ENCODE results near the gene TMEM92.
"Not testable (repeated sequence)": the region's sequence is repeated elsewhere in the genome, so short reads cannot be mapped to it uniquely, and the experiment has no call there.

TMEM92 gene

GRCh38 chr17:50298018-50298417, 23.8 kb downstream of the TMEM92 start:
- ATAC-seq = peak; percentile 18; the same call in 2 of the 3 replicates
- TF ChIP-seq RARB (CRISPR knock-in tag; IDR thresholded peaks at IDR 0.05) (no peak), GLIS3 (CRISPR knock-in tag; IDR thresholded peaks at IDR 0.05) (no peak), TOX (CRISPR knock-in tag; IDR thresholded peaks at IDR 0.05; ENCODE audit: borderline replicate concordance) (no peak), ZNF70 (CRISPR knock-in tag; IDR thresholded peaks at IDR 0.05) (no peak), BACH2 (CRISPR knock-in tag; IDR thresholded peaks at IDR 0.05; ENCODE audit: borderline replicate concordance) (no peak), ZNF565 (CRISPR knock-in tag; conservative IDR thresholded peaks at IDR 0.05; ENCODE audit: low read depth) (no peak), ARNTL (CRISPR knock-in tag; IDR thresholded peaks at IDR 0.05; ENCODE audit: borderline replicate concordance, low read depth) (no peak), ISL1 (CRISPR knock-in tag; IDR thresholded peaks at IDR 0.05) (no peak), ZFP30 (CRISPR knock-in tag; IDR thresholded peaks at IDR 0.05) (no peak), CSDC2 (CRISPR knock-in tag; IDR thresholded peaks at IDR 0.05) (no peak), ESRRG (CRISPR knock-in tag; IDR thresholded peaks at IDR 0.05) (no peak), TCF4 (CRISPR knock-in tag; IDR thresholded peaks at IDR 0.05; ENCODE audit: borderline replicate concordance) (no peak), ZFP3 (CRISPR knock-in tag; IDR thresholded peaks at IDR 0.05) (no peak)

- no peak for TF ChIP-seq TSHZ2 (CRISPR knock-in tag; IDR thresholded peaks at IDR 0.05)
- TF ChIP-seq OSR1 (CRISPR knock-in tag; IDR thresholded peaks at IDR 0.05) = no peak
- TF ChIP-seq ARNTL (CRISPR knock-in tag; IDR thresholded peaks at IDR 0.05; ENCODE audit: borderline replicate concordance, low read depth) = no peak
- no peak for TF ChIP-seq PPARA (CRISPR knock-in tag; IDR thresholded peaks at IDR 0.05; ENCODE audit: borderline replicate concordance)
- no peak for TF ChIP-seq BACH2 (CRISPR knock-in tag; IDR thresholded peaks at IDR 0.05; ENCODE audit: borderline replicate concordance)
- no peak for TF ChIP-seq ZFP3 (CRISPR knock-in tag; IDR thresholded peaks at IDR 0.05)
- TF ChIP-seq ZNF70 (CRISPR knock-in tag; IDR thresholded peaks at IDR 0.05) = no peak
- no peak for TF ChIP-seq ZC3H10 (CRISPR knock-in tag; IDR thresholded peaks at IDR 0.05)
- no peak for TF ChIP-seq POU6F1 (CRISPR knock-in tag; IDR thresholded peaks at IDR 0.05; ENCODE audit: borderline replicate concordance, low read depth)
- TF ChIP-seq CSDC2 (CRISPR knock-in tag; IDR thresholded peaks at IDR 0.05) = no peak
- TF ChIP-seq CREB5 (CRISPR knock-in tag; IDR thresholded peaks at IDR 0.05; ENCODE audit: low read depth) = no peak
- TF ChIP-seq TCF4 (CRISPR knock-in tag; IDR thresholded peaks at IDR 0.05; ENCODE audit: borderline replicate concordance) = no peak
- TF ChIP-seq TOX (CRISPR knock-in tag; IDR thresholded peaks at IDR 0.05; ENCODE audit: borderline replicate concordance) = no peak
- no peak for TF ChIP-seq GLIS3 (CRISPR knock-in tag; IDR thresholded peaks at IDR 0.05)
- TF ChIP-seq PATZ1 (CRISPR knock-in tag; IDR thresholded peaks at IDR 0.05; ENCODE audit: borderline replicate concordance) = no peak
- ATAC-seq = no peak
Measured at GRCh38 chr17:50299776-50300175, 25.5 kb downstream of the TMEM92 start.

- ATAC-seq = not testable (repeated sequence)
Measured at GRCh38 chr17:50300824-50301223, 26.6 kb downstream of the TMEM92 start.

GRCh38 chr17:50301891-50302584, 27.8 kb downstream of the TMEM92 start:
- no peak for ATAC-seq
- no peak for TF ChIP-seq PATZ1 (CRISPR knock-in tag; IDR thresholded peaks at IDR 0.05; ENCODE audit: borderline replicate concordance)
- no peak for TF ChIP-seq ARNTL (CRISPR knock-in tag; IDR thresholded peaks at IDR 0.05; ENCODE audit: borderline replicate concordance, low read depth)
- TF ChIP-seq ESRRG (CRISPR knock-in tag; IDR thresholded peaks at IDR 0.05) = no peak
- no peak for TF ChIP-seq POU6F1 (CRISPR knock-in tag; IDR thresholded peaks at IDR 0.05; ENCODE audit: borderline replicate concordance, low read depth)
- no peak for TF ChIP-seq RARB (CRISPR knock-in tag; IDR thresholded peaks at IDR 0.05)
- TF ChIP-seq TSHZ2 (CRISPR knock-in tag; IDR thresholded peaks at IDR 0.05) = no peak
- TF ChIP-seq ZFP3 (CRISPR knock-in tag; IDR thresholded peaks at IDR 0.05) = no peak

Measured in SK-N-SH treated with all-trans-retinoic acid at 6 μM for 48 hours (cell line).